HepG2 (cell line): ENCODE data around the gene YWHAQ. TPM values are rescaled to one million over a fixed set of nuclear protein-coding genes. Genes with fewer than 3 reads are reported as not detected.

Experiments
- DNMT3B ChIP-seq: conservative IDR thresholded peaks from 2 replicates; pipeline ENCODE4 v1.6.1; 2016; ENCODE audit warnings: missing biosample characterization, control low read depth
- HCFC1 ChIP-seq: fragments of 150-350 bp; IDR thresholded peaks from 2 replicates; pipeline ENCODE4 v1.6.1; 2014; ENCODE audit warnings: low read depth, low read length
- HES4 ChIP-seq: sonication (generic); formaldehyde crosslinking; IDR thresholded peaks from 2 replicates; pipeline ENCODE4 v1.9.0; 2021; ENCODE audit warnings: mild to moderate bottlenecking, missing genetic modification reagents, borderline replicate concordance
- KMT2A ChIP-seq: sonication (generic); formaldehyde crosslinking; IDR thresholded peaks from 2 replicates; pipeline ENCODE4 v1.4.0; 2020; ENCODE audit warnings: missing genetic modification reagents
- MAFG ChIP-seq: sonication (generic); formaldehyde crosslinking; IDR thresholded peaks from 2 replicates; pipeline ENCODE4 v1.5.1; 2020; ENCODE audit warnings: mild to moderate bottlenecking, missing genetic modification reagents
- SSRP1 ChIP-seq: IDR thresholded peaks from 2 replicates; pipeline ENCODE4 v1.6.1; 2016; ENCODE audit warnings: control low read depth
- TGIF2 ChIP-seq: IDR thresholded peaks from 2 replicates; pipeline ENCODE4 v1.6.1; 2016; ENCODE audit warnings: control low read depth, missing compliant biosample characterization
- ZFP82 ChIP-seq: sonication (generic); formaldehyde crosslinking; IDR thresholded peaks from 2 replicates; pipeline ENCODE4 v1.5.1; 2020; ENCODE audit warnings: mild to moderate bottlenecking, missing genetic modification reagents, borderline replicate concordance
- ZNF17 ChIP-seq: sonication (generic); formaldehyde crosslinking; IDR thresholded peaks from 2 replicates; pipeline ENCODE4 v1.5.0; 2020; ENCODE audit warnings: mild to moderate bottlenecking, missing genetic modification reagents
- ZNF33B ChIP-seq: sonication (generic); formaldehyde crosslinking; IDR thresholded peaks from 2 replicates; pipeline ENCODE4 v1.5.1; 2020; ENCODE audit warnings: mild to moderate bottlenecking, missing genetic modification reagents
- ZNF34 ChIP-seq: sonication (generic); formaldehyde crosslinking; IDR thresholded peaks from 2 replicates; pipeline ENCODE4 v1.4.0; 2020; ENCODE audit warnings: mild to moderate bottlenecking, missing genetic modification reagents, borderline replicate concordance
- ZNF430 ChIP-seq: sonication (generic); formaldehyde crosslinking; IDR thresholded peaks from 2 replicates; pipeline ENCODE4 v1.9.0; 2021; ENCODE audit warnings: mild to moderate bottlenecking, missing genetic modification reagents
- ZNF501 ChIP-seq: sonication (generic); formaldehyde crosslinking; IDR thresholded peaks from 2 replicates; pipeline ENCODE4 v1.5.1; 2020; ENCODE audit warnings: mild to moderate bottlenecking, moderate library complexity, missing genetic modification reagents
- ZNF614 ChIP-seq: IDR thresholded peaks from 2 replicates; pipeline ENCODE4 v1.6.1; 2018; ENCODE audit warnings: missing biosample characterization, missing genetic modification reagents, inconsistent platforms, borderline replicate concordance
- ZNF670 ChIP-seq: sonication (generic); formaldehyde crosslinking; IDR thresholded peaks from 2 replicates; pipeline ENCODE4 v1.8.0; 2022; ENCODE audit warnings: mild to moderate bottlenecking, missing genetic modification reagents, borderline replicate concordance
- ZSCAN25 ChIP-seq: sonication (generic); formaldehyde crosslinking; IDR thresholded peaks from 2 replicates; pipeline ENCODE4 v1.8.0; 2022; ENCODE audit warnings: mild to moderate bottlenecking, missing genetic modification reagents
- polyA plus RNA-seq, 8 experiments: library from polyadenylated mRNA; depleted of rRNA in 3 of 8; stranded (reverse) in 7 of 8; unstranded in 1 of 8; fragments of >200 nt; fragmentation: Illumina TruSeq in 4 of 8; extraction: Trizol in 4 of 8; gene quantifications; 2 replicates each; pipeline versions ENCODE4 v1.2.1 to v1.2.3, GENCODE V29; 2011 to 2016; ENCODE audit warnings: low read depth in 4 of 8, missing spikeins in 1 of 8, mixed read lengths in 1 of 8; ENCODE audit not compliant: insufficient read depth in 1 of 8
- total RNA-seq, 5 experiments: library from RNA; depleted of rRNA; stranded (reverse); fragments of >200 nt; fragmentation: Illumina TruSeq; extraction: Trizol; gene quantifications; 2 replicates each; pipeline ENCODE4 v1.2.3, GENCODE V29; 2016; ENCODE audit warnings: low read depth in 1 of 5
- TF ChIP-seq, protein P1 (sequence below): sonication (generic); formaldehyde crosslinking; IDR thresholded peaks from 2 replicates; pipeline ENCODE4 v1.4.0; 2020; ENCODE audit warnings: missing genetic modification reagents, borderline replicate concordance
- TF ChIP-seq, protein P2 (sequence below): IDR thresholded peaks from 2 replicates; pipeline ENCODE4 v1.6.1; 2016
- TF ChIP-seq, protein P3 (sequence below): sonication (generic); formaldehyde crosslinking; IDR thresholded peaks from 2 replicates; pipeline ENCODE4 v1.4.0; 2020; ENCODE audit warnings: mild to moderate bottlenecking, missing genetic modification reagents
- TF ChIP-seq, protein P4 (sequence below): sonication (generic); formaldehyde crosslinking; IDR thresholded peaks from 2 replicates; pipeline ENCODE4 v1.4.0; 2020; ENCODE audit warnings: missing genetic modification reagents
- TF ChIP-seq, protein P5 (sequence below): sonication (generic); IDR thresholded peaks from 2 replicates; pipeline ENCODE4 v1.6.1; 2016; ENCODE audit warnings: low read depth, borderline replicate concordance
- TF ChIP-seq, protein P6 (sequence below): conservative IDR thresholded peaks from 2 replicates; pipeline ENCODE4 v1.6.1; 2018; ENCODE audit warnings: missing genetic modification reagents

YWHAQ gene
- total and polyA plus RNA-seq, 2 of the 13 experiments (the other 11 are each of a cell fraction or from before 2014, with no cell fraction given): 160 to 304 TPM

DNA sequence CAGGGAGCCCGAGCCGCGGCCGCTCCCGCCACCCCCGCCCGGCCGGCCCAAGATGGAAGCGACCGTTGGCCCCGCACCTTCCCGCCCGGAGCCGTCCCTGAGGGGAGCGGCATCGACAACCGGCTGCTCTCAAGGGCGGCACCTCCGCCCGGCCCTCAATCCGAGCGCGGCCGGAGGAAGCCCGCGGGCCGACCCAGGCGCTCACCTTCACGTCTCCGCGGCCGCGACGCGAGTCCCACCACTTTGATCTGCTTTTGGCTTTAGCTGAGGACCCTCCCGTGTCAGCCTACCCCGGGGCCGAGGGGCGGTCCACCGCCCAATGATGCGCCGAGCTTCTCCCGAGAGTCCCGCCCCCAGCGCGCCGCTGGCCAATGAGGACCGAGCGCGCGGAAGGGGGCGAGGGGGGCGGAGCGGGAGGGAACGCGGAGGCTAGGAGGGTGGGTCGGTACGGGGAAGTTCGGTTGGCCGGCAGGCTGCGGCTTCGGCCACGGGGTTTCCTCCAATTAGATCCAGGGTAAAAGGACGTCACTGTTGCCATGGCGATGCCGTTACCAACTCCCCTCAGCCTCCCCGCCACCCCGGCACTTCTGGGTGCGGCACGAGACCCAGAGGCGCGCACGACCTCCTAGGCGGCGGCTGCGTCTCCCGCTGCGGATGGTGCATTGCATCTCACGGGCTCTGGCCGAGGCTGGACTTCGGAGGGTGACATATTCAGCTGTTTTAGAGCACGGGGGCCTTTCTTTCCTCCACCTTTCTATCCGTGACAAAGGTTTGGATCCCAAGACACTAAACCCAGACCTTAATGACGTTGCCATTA lies at the start of gene YWHAQ (continued):
- TF ChIP-seq, protein P1, sequence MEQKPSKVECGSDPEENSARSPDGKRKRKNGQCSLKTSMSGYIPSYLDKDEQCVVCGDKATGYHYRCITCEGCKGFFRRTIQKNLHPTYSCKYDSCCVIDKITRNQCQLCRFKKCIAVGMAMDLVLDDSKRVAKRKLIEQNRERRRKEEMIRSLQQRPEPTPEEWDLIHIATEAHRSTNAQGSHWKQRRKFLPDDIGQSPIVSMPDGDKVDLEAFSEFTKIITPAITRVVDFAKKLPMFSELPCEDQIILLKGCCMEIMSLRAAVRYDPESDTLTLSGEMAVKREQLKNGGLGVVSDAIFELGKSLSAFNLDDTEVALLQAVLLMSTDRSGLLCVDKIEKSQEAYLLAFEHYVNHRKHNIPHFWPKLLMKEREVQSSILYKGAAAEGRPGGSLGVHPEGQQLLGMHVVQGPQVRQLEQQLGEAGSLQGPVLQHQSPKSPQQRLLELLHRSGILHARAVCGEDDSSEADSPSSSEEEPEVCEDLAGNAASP (CRISPR knock-in tag): peak; percentile 50; the same call in 1 of the 2 replicates
- TF ChIP-seq ZNF17 (CRISPR knock-in tag) (no peak), HES4 (CRISPR knock-in tag) (peak; percentile 96), ZNF670 (CRISPR knock-in tag) (no peak), SSRP1 (CRISPR knock-in tag) (no peak), ZNF430 (CRISPR knock-in tag) (no peak; the same call in 1 of the 2 replicates), HCFC1 (no peak; the same call in 1 of the 2 replicates), ZNF614 (peak; percentile 17; the same call in 1 of the 2 replicates), DNMT3B (peak; percentile 58; the same call in 1 of the 2 replicates), TGIF2 (CRISPR knock-in tag) (peak; percentile 12), ZNF501 (CRISPR knock-in tag) (peak; percentile 81; the same call in 1 of the 2 replicates), ZNF33B (CRISPR knock-in tag) (no peak), ZNF34 (CRISPR knock-in tag) (no peak; the same call in 1 of the 2 replicates), KMT2A (CRISPR knock-in tag) (peak; percentile 32), MAFG (CRISPR knock-in tag) (no peak), ZSCAN25 (CRISPR knock-in tag) (peak; percentile 48; the same call in 1 of the 2 replicates), ZFP82 (no peak)
- TF ChIP-seq, protein P2, sequence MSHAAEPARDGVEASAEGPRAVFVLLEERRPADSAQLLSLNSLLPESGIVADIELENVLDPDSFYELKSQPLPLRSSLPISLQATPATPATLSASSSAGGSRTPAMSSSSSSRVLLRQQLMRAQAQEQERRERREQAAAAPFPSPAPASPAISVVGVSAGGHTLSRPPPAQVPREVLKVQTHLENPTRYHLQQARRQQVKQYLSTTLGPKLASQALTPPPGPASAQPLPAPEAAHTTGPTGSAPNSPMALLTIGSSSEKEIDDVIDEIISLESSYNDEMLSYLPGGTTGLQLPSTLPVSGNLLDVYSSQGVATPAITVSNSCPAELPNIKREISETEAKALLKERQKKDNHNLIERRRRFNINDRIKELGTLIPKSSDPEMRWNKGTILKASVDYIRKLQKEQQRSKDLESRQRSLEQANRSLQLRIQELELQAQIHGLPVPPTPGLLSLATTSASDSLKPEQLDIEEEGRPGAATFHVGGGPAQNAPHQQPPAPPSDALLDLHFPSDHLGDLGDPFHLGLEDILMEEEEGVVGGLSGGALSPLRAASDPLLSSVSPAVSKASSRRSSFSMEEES (CRISPR knock-in tag): no peak; the same call in 1 of the 2 replicates
- TF ChIP-seq, protein P3, sequence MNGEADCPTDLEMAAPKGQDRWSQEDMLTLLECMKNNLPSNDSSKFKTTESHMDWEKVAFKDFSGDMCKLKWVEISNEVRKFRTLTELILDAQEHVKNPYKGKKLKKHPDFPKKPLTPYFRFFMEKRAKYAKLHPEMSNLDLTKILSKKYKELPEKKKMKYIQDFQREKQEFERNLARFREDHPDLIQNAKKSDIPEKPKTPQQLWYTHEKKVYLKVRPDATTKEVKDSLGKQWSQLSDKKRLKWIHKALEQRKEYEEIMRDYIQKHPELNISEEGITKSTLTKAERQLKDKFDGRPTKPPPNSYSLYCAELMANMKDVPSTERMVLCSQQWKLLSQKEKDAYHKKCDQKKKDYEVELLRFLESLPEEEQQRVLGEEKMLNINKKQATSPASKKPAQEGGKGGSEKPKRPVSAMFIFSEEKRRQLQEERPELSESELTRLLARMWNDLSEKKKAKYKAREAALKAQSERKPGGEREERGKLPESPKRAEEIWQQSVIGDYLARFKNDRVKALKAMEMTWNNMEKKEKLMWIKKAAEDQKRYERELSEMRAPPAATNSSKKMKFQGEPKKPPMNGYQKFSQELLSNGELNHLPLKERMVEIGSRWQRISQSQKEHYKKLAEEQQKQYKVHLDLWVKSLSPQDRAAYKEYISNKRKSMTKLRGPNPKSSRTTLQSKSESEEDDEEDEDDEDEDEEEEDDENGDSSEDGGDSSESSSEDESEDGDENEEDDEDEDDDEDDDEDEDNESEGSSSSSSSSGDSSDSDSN (CRISPR knock-in tag): peak; percentile 85
- TF ChIP-seq, protein P4, sequence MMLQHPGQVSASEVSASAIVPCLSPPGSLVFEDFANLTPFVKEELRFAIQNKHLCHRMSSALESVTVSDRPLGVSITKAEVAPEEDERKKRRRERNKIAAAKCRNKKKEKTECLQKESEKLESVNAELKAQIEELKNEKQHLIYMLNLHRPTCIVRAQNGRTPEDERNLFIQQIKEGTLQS (CRISPR knock-in tag): peak; percentile 39
- TF ChIP-seq, protein P5, sequence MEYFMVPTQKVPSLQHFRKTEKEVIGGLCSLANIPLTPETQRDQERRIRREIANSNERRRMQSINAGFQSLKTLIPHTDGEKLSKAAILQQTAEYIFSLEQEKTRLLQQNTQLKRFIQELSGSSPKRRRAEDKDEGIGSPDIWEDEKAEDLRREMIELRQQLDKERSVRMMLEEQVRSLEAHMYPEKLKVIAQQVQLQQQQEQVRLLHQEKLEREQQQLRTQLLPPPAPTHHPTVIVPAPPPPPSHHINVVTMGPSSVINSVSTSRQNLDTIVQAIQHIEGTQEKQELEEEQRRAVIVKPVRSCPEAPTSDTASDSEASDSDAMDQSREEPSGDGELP: peak; percentile 15; the same call in 1 of the 2 replicates
- TF ChIP-seq, protein P6, sequence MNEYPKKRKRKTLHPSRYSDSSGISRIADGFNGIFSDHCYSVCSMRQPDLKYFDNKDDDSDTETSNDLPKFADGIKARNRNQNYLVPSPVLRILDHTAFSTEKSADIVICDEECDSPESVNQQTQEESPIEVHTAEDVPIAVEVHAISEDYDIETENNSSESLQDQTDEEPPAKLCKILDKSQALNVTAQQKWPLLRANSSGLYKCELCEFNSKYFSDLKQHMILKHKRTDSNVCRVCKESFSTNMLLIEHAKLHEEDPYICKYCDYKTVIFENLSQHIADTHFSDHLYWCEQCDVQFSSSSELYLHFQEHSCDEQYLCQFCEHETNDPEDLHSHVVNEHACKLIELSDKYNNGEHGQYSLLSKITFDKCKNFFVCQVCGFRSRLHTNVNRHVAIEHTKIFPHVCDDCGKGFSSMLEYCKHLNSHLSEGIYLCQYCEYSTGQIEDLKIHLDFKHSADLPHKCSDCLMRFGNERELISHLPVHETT (CRISPR knock-in tag): peak; percentile 61; the same call in 1 of the 2 replicates
